HEK293T (cell line): Measurements from ENCODE around the gene HPS1.
A peak's percentile ranks its signal among the peaks of the same experiment; 100 is the strongest.

ENCODE experiments used
- ELF4 ChIP-seq: fragments of 450-650 bp; IDR thresholded peaks from 2 replicates; pipeline ENCODE4 v1.6.1; 2017; ENCODE audit warnings: antibody characterized with exemption
- FOXK2 ChIP-seq: fragments of 450-650 bp; IDR thresholded peaks from 2 replicates; pipeline ENCODE4 v1.6.1; 2016; ENCODE audit warnings: mild to moderate bottlenecking
- L3MBTL2 ChIP-seq: fragments of 450-650 bp; conservative IDR thresholded peaks from 2 replicates; pipeline ENCODE4 v1.6.1; 2016; ENCODE audit warnings: mild to moderate bottlenecking
- LEF1 ChIP-seq: fragments of 450-650 bp; IDR thresholded peaks from 2 replicates; pipeline ENCODE4 v1.6.1; 2017; ENCODE audit warnings: mild to moderate bottlenecking, borderline replicate concordance
- NFRKB ChIP-seq: fragments of 450-650 bp; IDR thresholded peaks from 2 replicates; pipeline ENCODE4 v1.6.1; 2016; ENCODE audit warnings: mild to moderate bottlenecking, moderate library complexity
- PKNOX1 ChIP-seq: fragments of 450-650 bp; IDR thresholded peaks from 2 replicates; pipeline ENCODE4 v1.6.1; 2016

- TF ChIP-seq FOXK2 (no peak), L3MBTL2 (0 out of 2 replicates have a peak, but pooled peaks have one; percentile 19), NFRKB (no peak), ELF4 (no peak), PKNOX1 (no peak), LEF1 (no peak)
Observed at GRCh38 chr10:98470850-98471249, 24.1 kb upstream of the HPS1 start.
